ENCODE data around the gene CRTC1.

The CRTC1 gene

GRCh38 chr19:18768997-18769891, 85.8 kb downstream of the CRTC1 start:
- TF ChIP-seq, protein P1, sequence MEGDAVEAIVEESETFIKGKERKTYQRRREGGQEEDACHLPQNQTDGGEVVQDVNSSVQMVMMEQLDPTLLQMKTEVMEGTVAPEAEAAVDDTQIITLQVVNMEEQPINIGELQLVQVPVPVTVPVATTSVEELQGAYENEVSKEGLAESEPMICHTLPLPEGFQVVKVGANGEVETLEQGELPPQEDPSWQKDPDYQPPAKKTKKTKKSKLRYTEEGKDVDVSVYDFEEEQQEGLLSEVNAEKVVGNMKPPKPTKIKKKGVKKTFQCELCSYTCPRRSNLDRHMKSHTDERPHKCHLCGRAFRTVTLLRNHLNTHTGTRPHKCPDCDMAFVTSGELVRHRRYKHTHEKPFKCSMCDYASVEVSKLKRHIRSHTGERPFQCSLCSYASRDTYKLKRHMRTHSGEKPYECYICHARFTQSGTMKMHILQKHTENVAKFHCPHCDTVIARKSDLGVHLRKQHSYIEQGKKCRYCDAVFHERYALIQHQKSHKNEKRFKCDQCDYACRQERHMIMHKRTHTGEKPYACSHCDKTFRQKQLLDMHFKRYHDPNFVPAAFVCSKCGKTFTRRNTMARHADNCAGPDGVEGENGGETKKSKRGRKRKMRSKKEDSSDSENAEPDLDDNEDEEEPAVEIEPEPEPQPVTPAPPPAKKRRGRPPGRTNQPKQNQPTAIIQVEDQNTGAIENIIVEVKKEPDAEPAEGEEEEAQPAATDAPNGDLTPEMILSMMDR (IDR thresholded peaks at IDR 0.05; ENCODE audit: low read depth, low read length, missing control alignments), result no peak
- no peak overlapping the region for H3K4me3 ChIP-seq (replicated peaks; ENCODE audit: low read depth, low read length)
- no peak for DNase-seq (ENCODE audit: extremely low read depth, low read depth)

GRCh38 chr19:18769989-18770528, 86.6 kb downstream of the CRTC1 start:
- no peak for DNase-seq (ENCODE audit: extremely low read depth, low read depth)
- no peak overlapping the region for H3K4me3 ChIP-seq (replicated peaks; ENCODE audit: low read depth, low read length)
- TF ChIP-seq, protein P1 (IDR thresholded peaks at IDR 0.05; ENCODE audit: low read depth, low read length, missing control alignments), result no peak

- no peak for DNase-seq (ENCODE audit: extremely low read depth, low read depth)
- no peak overlapping the region for H3K4me3 ChIP-seq (replicated peaks; ENCODE audit: low read depth, low read length)
- TF ChIP-seq, protein P1 (IDR thresholded peaks at IDR 0.05; ENCODE audit: low read depth, low read length, missing control alignments), result no peak
These were observed 87.3 kb downstream of the CRTC1 start for GRCh38 chr19:18770663-18771327.

- TF ChIP-seq, protein P1 (IDR thresholded peaks at IDR 0.05; ENCODE audit: low read depth, low read length, missing control alignments), result peak; percentile 44
- no peak overlapping the region for H3K4me3 ChIP-seq (replicated peaks; ENCODE audit: low read depth, low read length)
- no peak for DNase-seq (ENCODE audit: extremely low read depth, low read depth)
These were observed 88.1 kb downstream of the CRTC1 start for GRCh38 chr19:18771328-18772242.

DNA sequence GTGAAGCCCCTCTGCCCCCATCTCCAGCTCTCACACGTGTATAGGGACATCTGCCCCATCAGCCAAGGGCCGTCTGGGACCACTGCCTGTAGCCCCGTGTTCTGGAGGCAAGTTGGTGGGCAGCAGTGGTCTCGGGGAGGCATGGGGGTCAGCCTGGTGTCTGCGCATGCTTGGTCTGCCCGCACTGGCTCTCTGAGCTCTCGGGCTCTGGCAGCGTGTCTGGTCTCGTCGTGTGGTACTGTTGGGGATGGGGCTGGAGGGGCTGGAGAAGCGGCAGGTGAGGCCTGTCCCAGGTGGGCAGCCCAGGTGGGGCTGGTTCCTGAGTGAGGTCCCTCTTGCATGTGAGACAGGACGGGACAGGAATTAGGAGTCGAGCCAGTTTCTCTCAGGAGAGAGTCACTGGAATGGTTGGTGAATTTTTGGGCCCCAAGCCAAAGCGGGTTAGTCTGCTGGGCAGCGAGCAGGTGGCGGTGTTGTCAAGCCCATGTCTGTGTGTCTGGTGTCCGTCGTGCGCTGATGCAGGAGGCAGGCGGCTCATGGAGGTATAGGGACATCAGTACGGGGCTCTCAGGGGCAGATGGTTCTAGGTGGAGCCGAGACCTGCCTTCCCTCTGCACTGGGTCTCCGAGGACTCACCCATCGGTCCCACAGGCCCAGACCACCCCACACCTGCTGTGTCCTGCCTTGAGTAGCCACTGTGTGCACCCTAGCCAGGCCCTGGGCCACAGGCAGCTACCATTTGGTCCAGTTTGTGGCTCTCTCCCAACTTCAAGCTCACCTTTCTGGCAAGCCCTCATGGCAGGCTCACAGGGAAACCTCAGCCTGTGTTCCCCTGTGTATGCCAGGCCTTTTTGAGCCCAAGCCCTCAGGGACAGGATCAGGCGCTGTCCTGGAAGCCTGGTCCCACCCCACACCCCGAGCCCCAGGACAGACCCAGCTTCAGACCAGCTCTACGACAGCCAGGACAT, 89.4 kb downstream of the CRTC1 start:
- DNase-seq (ENCODE audit: extremely low read depth, low read depth), result no peak
- no peak overlapping the region for H3K4me3 ChIP-seq (replicated peaks; ENCODE audit: low read depth, low read length)
- TF ChIP-seq, protein P1 (IDR thresholded peaks at IDR 0.05; ENCODE audit: low read depth, low read length, missing control alignments), result no peak

Measured in HFF-Myc (cell line).